GM21723 (cell line): ENCODE results near the gene PCSK2.

Source experiments
- ATAC-seq: cut with Tn5 transposase; IDR thresholded peaks from one replicate; pipeline ENCODE4 v1.9.1; 2021; ENCODE audit warnings: mild to moderate bottlenecking, moderate library complexity; ENCODE audit not compliant: unreplicated experiment

The PCSK2 gene

GRCh38 chr20:17470521-17470920 is 243.7 kb downstream of the PCSK2 start:
- no peak for ATAC-seq

- ATAC-seq, result no peak
Measured at GRCh38 chr20:17470973-17471372, 244.1 kb downstream of the PCSK2 start.

GRCh38 chr20:17471606-17472187 is 244.9 kb downstream of the PCSK2 start:
- ATAC-seq, result no peak

- ATAC-seq, result no peak
Measured at GRCh38 chr20:17473659-17474058, 246.8 kb downstream of the PCSK2 start.

- ATAC-seq, result no peak
Measured at GRCh38 chr20:17479063-17479657, 252.3 kb downstream of the PCSK2 start.

GRCh38 chr20:17480696-17481095 is 253.9 kb downstream of the PCSK2 start:
- ATAC-seq, result no peak

- no peak for ATAC-seq
Measured at GRCh38 chr20:17481661-17482060, 254.8 kb downstream of the PCSK2 start.

- ATAC-seq, result no peak
Measured at GRCh38 chr20:17482536-17482935, 255.7 kb downstream of the PCSK2 start.

- no peak for ATAC-seq
Measured at GRCh38 chr20:17485017-17485416, 258.2 kb downstream of the PCSK2 start.

- ATAC-seq, result no peak
Measured at GRCh38 chr20:17488916-17489600, 262.2 kb downstream of the PCSK2 start.

GRCh38 chr20:17490501-17490900 is 263.7 kb downstream of the PCSK2 start:
- ATAC-seq, result no peak

- no peak for ATAC-seq
Measured at GRCh38 chr20:17491041-17491440, 264.2 kb downstream of the PCSK2 start.

- ATAC-seq, result no peak
Measured at GRCh38 chr20:17491488-17491887, 264.6 kb downstream of the PCSK2 start.

- ATAC-seq, result no peak
Measured at GRCh38 chr20:17493173-17493572, 266.3 kb downstream of the PCSK2 start.

- ATAC-seq, result no peak
Measured at GRCh38 chr20:17494201-17494600, 267.4 kb downstream of the PCSK2 start.

GRCh38 chr20:17495826-17496225 is 269.0 kb downstream of the PCSK2 start:
- no peak for ATAC-seq

GRCh38 chr20:17497821-17498580 is 271.2 kb downstream of the PCSK2 start:
- no peak for ATAC-seq

- no peak for ATAC-seq
Measured at GRCh38 chr20:17498641-17499040, 271.8 kb downstream of the PCSK2 start.

GRCh38 chr20:17499041-17499440 is 272.2 kb downstream of the PCSK2 start:
- no peak for ATAC-seq

GRCh38 chr20:17500271-17500670 is 273.4 kb downstream of the PCSK2 start:
- ATAC-seq, result no peak

GRCh38 chr20:17500826-17501225 is 274.0 kb downstream of the PCSK2 start:
- no peak for ATAC-seq

- ATAC-seq, result no peak
Measured at GRCh38 chr20:17501701-17502100, 274.9 kb downstream of the PCSK2 start.
